GM18951 (cell line): Measurements from ENCODE around the gene TAF4B.
"Not testable (repeated sequence)": the region's sequence is repeated elsewhere in the genome, so short reads cannot be mapped to it uniquely, and the experiment has no call there.

ENCODE experiments used
- POLR2A ChIP-seq: IDR thresholded peaks from 4 replicates; pipeline ENCODE4 v1.6.1; 2011; ENCODE audit warnings: mild to moderate bottlenecking; ENCODE audit not compliant: insufficient read length, insufficient read depth; ENCODE audit errors: extremely low read depth
- in situ Hi-C: fragments of 300-500 bp; cut with MboI; formaldehyde crosslinking; loops from one replicate; pipeline ENCODE4 v1.12.0; 2022; ENCODE audit warnings: low sequenced_read_pairs, mixed read lengths, inconsistent platforms; ENCODE audit not compliant: unreplicated experiment

Gene TAF4B

DNA sequence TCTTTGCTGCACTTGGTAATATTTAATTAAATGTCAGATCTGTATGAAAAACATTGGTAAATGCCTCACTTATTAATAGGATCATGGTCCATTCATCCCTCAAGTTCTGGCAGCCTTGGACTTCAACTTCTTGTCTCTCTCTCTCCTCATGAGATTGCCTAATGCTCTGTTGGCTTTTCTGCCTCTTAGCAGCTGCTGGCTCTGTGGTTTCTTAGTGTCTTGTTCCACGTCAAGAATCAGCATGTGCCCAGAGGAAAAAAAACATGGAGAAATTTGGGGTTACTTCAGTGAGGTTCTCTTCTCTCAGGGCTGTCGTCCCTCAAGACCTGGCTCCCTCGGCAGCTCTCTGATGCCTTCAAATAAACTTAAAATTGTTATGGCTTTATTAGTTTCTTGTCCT, 75.4 kb downstream of the TAF4B start:
- TF ChIP-seq POLR2A, result no peak
- in situ Hi-C loops, result no loop called here

DNA sequence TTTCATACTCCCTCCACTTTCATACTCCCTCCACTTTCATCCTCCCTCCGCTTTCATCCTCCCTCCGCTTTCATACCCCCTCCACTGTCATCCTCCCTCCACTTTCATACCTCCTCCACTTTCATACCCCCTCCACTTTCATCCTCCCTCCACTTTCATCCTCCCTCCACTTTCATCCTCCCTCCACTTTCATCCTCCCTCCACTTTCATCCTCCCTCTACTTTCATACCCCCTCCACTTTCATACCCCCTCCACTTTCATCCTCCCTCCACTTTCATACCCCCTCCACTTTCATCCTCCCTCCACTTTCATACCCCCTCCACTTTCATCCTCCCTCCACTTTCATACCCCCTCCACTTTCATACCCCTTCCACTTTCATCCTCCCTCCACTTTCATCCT, 77.0 kb downstream of the TAF4B start:
- in situ Hi-C loops, result not testable (repeated sequence)

DNA sequence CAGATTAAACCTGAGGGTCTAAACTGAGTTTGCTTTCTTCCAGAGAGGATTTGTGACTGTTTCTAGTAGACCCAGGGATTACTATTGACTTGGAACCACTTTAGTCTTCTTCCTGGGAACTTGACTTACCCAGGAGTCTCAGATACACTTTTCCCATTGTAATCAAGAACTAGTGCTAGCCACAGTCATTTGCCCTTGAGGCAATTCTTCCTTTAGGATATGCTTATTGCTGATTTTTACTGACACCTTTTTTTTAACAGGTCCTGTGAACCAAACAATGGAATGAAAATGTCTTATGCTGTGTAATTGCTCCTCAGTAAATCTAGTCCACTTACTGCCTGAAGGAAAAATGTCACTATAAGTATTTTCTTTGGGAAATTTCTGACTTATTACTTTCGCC, 78.3 kb downstream of the TAF4B start:
- in situ Hi-C loops, result no loop called here
- no peak for TF ChIP-seq POLR2A

DNA sequence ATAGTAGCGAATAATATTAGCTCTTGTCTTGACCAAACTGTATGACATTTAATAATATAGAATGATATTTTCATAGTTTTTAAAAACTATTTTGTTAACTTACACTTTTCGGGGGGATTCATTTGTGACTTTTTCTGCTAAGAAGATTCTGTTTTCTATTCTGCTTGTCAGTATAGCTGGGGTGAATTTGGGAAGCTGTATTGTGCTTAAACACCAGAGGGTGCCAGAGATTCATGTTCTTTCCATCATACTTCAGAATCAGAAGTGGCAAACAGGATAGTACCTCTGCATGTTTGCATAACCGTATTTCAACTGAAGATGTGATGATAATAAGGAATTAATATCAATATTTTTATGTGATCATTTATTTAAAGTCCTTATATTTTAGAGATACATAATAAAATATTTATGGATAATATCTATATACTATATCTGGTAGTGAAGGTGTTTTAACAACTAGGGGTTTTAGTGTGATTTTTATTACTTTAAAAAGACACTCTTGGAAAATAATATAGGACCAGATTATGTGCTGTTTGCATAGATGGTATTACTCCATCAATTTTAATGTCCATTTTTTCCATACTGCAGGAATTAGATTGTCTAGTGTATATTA, 81.0 kb downstream of the TAF4B start:
- in situ Hi-C loops, result no loop called here

DNA sequence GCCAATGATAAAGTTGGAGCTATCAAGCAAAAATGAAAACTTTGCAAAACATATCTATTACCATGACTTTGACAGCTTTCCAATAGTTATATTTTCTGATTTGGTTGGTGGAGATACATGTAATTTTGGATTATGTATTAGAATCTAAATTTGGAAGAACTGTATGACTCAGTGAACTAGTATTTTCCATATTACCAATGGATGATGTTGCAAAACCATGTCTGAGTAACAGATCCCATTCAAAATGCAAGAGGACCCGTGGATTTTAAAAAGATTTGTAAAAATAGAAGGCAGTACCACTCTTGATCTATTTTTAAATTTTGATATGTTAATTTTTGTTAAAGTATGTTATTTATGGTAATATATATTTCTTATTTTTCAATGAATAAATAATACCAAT, 83.0 kb downstream of the TAF4B start:
- TF ChIP-seq POLR2A, result no peak

More for the DNA sequence above, 81.0 kb downstream of the TAF4B start:
- TF ChIP-seq POLR2A, result no peak

DNA sequence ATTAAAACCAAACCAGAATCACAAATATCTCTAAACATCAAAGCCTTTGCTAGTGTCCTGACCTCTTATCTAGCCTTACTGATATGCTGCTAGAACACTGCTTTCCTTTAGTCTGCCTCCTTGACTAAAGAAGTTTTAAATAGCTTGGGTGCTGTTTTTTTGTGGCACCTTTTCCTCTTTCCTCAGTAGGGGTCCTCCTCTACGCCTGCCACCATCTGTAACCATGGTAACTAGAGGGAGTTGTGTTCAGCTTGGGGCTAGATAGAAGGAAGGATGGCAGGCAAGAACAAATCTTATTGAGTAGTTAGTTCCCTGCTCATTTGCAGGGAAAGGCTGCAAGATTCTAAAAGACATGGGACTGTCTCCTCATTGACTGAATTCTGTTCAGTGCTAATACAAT, 86.0 kb downstream of the TAF4B start:
- TF ChIP-seq POLR2A, result no peak
- in situ Hi-C loops, result no loop called here

More for the DNA sequence above, 83.0 kb downstream of the TAF4B start:
- in situ Hi-C loops, result no loop called here

DNA sequence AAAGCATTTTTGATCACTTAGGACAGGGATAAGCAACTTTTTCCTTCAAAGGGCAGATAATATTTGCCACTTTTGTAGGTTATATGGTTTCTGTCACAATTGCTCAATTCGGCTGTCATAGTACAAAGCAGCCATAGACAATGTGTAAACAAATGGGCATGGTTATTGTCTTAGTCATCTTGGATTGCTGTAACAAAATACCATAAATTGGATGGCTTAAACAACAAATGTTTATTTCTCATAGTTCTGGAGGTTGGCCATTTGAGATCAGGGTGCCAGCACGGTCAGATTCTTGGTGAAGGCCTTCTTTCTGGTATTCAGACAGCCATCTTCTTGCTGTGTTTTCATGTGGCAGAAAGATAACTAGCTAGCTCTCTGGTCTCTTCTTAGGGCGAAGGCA, 91.2 kb downstream of the TAF4B start:
- in situ Hi-C loops, result no loop called here
- no peak for TF ChIP-seq POLR2A

DNA sequence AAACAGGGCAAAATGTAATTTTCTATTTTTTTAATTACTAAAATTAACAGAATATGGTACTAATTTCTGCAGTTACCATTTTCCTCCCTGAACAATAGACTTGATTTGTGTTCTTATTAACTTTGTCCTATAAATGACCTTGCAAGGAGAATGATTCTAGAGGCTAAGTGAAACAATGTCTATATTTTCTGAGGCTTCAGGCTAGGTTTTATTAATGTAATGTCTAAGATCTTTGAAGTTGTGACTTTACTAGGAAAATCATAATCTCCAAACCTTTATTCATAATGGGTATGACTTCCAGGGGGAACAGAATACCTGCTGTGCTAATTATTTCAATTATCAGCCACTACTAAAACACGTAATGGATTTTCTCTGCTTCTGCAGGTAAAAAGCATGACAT, 94.4 kb downstream of the TAF4B start:
- TF ChIP-seq POLR2A, result no peak
- in situ Hi-C loops, result no loop called here

DNA sequence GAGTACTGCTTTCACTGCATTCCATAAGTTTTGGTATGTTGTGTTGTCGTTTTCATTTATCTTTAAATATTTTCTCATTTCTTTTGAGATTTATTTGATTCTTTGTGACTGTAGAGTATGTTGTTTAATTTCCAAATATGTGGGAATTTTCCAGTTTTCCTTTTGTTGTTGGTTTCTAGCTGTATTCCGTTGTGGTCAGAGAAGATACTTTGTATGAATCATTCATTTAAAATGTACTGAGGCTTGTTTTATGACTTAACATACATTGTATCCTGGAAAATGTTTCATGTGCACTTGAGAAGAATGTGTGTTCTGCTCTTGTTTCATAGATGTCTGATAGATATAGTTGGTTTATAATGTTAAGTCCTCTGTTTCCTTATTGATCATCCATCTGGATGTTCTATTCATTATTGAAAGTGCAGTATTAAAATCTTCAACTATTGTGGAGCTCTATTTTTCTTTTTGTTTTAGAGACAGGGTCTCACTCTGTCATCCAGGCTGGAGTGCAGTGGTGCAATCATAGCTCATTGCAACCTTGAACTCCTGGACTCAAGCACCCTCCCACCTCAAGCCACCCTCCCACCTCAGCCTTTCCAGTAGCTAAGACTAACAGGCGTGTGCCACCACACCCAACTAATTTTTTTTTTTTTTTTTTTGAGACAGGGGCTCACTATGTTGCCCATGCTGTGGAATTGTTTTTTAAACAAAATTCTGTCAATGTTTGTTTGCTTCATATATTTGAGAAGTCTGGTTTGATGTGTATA, 96.8 kb downstream of the TAF4B start:
- no peak for TF ChIP-seq POLR2A
- in situ Hi-C loops, result no loop called here

DNA sequence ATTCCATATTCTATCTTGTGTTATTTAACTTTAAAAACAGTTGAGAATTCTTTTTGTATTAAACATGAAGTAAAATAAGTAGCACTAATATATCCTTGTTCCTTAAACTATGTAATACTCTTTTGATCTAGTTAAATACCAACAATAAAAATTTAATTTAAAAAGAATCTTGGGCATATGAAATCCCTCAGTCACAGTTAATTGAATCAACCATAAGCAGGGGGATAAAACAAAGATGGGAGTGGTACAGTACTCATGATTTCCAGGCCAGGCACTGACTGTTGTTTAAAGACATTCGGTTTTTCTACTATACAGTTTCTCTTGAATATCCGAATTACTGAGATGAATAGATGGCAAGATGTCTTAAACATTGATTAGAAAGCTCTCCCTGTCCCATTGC, 99.5 kb downstream of the TAF4B start:
- no peak for TF ChIP-seq POLR2A
- in situ Hi-C loops, result no loop called here

DNA sequence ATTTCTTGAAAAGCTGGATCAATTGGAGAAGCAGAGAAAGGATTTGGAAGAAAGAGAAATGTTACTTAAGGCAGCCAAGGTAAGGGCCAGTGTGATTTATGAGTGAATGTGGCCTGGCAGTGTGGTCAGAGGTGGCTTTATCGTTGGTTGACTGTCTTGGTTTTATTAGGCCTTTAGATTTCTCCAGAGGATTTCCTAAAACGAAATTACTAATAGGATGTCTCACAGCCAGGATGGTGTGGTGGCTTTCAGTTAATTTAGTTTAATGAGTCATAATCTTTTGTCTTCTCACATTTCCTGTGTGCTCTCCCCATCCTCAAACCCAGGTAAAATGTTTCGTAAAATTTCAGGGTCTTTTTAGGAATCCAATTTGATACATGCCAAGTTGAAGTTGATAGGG, 100.8 kb downstream of the TAF4B start:
- TF ChIP-seq POLR2A, result no peak
- in situ Hi-C loops, result no loop called here

DNA sequence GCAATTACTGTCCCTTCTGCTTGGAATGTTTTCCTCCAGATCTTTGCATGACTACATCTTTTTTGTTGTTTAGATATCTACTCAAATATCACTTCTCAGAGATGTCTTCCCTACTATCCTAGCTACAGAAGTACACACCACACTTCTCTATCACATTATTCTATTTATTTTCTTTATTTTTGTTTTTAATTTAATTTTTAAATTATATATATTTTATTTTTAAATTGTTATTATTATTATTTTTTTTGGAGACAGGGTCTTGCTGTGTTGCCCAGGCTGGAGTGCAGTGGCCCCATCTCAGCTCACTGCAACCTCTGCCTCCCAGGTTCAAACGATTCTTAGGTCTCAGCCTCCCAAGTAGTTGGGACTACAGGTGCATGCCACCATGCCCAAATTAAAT, 106.7 kb downstream of the TAF4B start:
- no peak for TF ChIP-seq POLR2A
- in situ Hi-C loops, result no loop called here

DNA sequence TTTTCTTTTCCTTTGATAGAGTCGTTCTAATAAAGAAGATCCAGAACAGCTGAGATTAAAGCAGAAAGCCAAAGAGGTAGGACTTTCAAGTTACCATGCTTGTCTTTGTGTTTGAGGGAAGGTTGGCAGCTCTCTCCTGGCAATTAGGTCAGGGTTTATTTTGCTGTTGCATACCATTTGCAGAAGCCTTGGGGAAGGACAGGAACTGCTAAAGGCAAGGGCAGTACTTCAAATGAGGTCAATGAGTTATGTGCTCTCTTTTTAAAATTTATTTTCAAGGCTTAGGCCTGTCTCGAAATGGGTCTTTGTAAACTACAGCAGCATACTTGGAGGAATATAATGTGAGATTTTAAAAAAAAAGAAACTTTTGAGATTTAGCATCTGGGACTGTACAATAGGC, 108.9 kb downstream of the TAF4B start:
- in situ Hi-C loops, result no loop called here

DNA sequence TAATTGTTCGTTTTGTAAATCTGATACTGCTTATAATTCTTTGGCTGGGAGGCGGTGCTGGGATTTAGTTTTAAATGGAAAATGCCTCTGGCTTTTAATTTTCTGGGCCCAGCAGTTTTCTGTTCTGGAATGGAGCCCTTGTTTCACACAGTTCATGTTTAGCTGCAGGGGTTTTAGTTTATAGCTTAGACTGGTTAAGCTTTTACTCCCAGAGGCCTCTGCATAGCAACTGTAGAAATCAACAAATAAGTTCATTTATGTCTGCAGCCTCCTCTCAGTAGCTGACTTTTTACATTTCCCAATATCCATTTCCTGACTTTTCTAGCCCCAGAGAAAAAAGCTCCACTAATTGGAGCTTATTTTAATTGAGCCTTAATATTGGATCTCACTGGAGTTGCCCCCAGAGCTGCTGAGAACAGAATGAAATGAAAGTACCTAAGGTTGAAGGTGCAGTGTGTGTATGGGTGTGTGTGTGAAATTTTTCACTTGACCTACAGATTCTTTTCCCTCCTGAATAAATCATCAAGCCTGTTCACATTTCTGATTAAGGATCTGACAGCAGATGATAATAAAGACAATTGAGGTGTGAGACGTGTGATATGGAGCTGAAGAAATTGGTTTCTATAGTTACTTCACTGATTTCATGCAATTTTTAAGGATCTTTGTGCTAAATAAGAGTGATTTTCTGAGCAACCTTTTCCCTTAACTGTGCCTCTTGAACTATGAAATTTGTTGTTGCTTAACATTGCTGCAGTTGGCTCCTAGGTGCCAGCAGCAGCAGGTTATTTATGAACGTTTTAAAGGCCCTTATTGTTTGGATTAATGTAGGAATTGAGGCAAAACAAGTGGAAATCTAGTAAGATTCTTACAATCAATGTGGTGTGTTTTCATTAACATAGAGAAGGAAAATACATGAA, 109.6 kb downstream of the TAF4B start:
- TF ChIP-seq POLR2A, result no peak
- in situ Hi-C loops, result no loop called here

More for the DNA sequence above, 108.9 kb downstream of the TAF4B start:
- TF ChIP-seq POLR2A, result no peak

DNA sequence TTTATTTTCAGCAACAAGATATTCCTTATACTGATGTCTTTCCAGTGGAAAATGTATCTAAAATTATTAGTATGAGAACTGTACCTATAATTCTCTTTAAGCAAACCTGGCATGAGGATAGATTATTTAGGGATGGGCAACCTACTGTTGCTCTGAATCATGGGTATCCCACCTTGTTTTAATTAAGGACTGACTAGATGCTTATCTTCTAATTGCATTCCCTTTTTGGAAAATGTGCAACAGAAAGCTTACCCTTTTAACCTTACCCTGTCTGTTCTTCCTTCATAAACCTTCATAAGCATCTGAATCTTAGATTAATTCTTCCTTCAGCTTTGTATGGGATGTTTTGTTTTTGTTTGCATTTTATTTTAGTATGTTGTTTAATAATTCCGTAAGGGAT, 110.3 kb downstream of the TAF4B start:
- TF ChIP-seq POLR2A, result no peak
- in situ Hi-C loops, result no loop called here
